NCI-H524 treated with DMSO at 0.1 percent for 48 hours (cell line): ENCODE results near the gene IGFBP2.

ENCODE experiments used
- DNase-seq: peaks from one replicate; lab custom pipeline; 2025; lab: John Stamatoyannopoulos, UW

Gene IGFBP2

DNA sequence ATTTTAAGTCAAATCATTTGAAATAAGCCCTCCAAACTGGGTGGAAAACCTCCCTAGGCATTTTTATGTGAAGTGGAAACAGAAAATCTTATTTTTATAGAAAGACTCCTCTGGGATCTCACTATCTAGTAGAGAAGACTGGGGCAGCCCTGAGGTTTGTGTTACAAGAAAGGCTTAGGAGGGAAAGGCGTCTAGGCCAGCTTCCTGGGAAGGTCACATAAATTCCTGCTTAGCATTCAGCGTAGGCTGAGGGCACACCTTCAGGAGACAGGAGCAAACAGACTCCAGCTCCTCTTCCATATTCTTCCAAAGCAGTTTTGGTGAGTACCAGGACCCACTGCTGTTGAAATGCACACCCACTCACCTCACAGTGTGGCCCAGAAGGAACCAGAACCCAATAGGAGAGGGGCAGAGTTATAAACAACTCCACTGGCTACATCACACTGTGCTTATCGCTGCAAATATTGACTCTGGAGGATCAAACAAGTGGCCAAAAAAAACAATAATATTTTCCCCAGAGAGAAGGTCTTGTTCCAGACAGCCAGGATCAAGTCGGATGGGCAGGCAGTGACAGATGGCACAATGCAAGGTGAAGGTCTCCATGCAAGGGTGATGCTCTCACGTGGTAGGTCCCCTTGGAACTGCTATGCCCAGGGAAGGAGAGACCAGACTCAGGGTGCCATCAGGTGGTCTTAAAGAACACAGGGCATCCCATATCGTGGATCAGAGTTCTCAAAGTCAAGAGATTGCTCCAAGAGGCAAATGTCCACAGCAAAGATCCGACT, 17.7 kb upstream of the IGFBP2 start:
- no peak for DNase-seq

DNA sequence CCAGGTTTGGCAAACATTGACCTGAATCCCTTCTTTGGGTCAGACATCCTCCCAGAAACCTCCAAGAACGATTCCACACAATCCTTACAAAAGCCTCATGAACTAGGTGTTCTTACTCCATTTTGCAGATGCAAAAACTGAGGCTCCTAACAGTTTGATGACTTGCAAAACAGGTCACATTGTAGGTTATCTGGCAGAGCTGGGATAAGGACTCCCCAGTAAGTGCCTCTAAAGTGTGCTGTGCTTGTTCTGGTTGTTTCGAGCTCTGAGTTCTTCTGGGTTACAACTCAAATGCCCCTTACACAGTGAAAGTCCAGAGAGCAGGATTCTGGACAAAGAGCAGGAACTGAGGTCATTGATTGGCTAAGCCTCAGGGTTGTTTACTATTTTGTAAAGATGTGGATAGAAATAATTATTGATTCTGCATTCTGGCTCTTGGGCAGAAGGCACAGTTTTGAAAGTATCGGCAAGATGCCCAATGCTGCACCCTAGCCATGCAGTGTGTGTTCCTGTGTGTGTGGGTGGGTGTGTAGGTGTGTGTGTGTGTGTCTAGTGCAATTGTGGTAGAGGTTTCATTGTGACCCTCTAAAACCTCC, 17.0 kb upstream of the IGFBP2 start:
- DNase-seq = no peak

GRCh38 chr2:216617159-216617815, 15.9 kb upstream of the IGFBP2 start:
- no peak for DNase-seq

DNA sequence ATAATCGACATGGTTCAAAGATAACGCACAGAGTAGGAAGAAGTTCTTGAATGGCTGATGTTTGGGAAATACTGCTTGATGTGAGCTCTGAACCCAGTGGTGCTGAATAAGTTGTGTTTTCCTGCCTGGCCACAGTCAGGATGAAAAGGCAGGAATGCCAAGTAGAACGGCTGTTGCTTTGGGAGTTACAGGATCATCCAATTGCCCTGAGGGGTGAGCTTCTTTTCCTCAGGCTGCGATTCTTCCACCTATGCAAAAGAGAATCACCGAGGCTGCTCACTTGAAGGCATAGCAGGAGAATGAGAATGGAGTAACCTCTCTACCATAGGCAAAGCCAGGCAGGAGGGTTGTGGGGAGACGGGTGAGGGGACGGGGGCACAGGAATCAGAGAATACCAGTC, 14.4 kb upstream of the IGFBP2 start:
- no peak for DNase-seq

- DNase-seq = peak; percentile 85
These were observed 13.5 kb upstream of the IGFBP2 start for GRCh38 chr2:216619411-216620393.

GRCh38 chr2:216620786-216621185, 12.4 kb upstream of the IGFBP2 start:
- DNase-seq = no peak

DNA sequence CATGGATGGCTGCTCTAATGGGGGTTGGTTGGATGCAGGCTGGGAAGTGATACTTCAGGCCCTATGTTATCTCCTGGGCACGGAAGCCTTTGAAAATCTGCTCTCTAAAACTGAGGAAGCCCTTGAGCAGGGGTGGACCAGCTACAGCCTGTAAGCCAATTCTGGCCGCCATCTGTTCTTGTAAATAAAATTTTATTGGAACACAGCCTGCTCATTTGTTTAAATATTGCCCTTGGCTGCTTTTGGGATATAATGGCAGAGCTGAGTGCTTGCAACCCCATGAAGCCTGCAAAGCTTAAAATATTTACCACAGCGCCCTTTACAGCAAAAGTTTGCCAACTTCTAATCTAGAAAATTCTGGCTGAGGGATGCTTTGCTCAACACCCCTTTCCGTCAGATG, 11.9 kb upstream of the IGFBP2 start:
- DNase-seq = peak; percentile 75

DNA sequence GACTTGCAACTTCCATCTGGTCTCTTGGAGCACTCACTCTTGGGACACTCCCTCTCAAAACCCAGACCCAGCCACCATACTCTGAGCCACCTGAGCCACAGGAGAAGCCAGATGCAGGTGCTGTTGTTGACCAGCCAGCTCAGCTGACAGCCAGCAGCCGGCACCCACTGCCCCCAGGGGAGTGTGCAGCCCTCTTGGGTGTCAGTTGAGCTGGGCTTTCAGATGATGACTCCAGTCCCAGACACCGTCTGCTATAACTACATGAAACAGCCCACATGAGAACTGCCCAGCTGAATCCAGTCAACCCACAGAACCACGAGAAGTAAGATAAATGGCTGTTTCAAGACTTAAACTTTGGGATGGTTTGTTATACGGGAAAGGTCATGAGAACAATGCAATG, 10.7 kb upstream of the IGFBP2 start:
- peak; percentile 65 for DNase-seq

- DNase-seq = no peak
These were observed 9.0 kb upstream of the IGFBP2 start for GRCh38 chr2:216624251-216624650.

GRCh38 chr2:216626168-216626874, 6.9 kb upstream of the IGFBP2 start:
- DNase-seq = no peak

DNA sequence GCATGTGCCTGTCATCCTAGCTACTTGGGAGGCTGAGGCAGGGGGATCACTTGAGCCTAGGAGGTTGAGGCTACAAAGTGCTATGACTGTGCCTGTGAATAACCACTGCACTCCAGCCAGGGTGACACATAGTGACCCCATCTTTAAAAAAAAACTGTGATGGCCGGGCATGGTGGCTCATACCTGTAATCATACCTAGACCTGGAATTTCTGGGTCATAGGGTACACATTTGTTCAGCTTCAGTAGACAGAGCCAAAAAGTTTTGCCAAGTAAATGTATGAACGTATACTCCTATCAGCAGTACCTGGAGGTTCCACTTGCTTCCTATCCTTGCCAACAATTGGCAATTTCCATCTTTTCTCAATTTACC, 6.4 kb upstream of the IGFBP2 start:
- DNase-seq = no peak

- no peak for DNase-seq
These were observed 3.4 kb upstream of the IGFBP2 start for GRCh38 chr2:216629784-216630183.

DNA sequence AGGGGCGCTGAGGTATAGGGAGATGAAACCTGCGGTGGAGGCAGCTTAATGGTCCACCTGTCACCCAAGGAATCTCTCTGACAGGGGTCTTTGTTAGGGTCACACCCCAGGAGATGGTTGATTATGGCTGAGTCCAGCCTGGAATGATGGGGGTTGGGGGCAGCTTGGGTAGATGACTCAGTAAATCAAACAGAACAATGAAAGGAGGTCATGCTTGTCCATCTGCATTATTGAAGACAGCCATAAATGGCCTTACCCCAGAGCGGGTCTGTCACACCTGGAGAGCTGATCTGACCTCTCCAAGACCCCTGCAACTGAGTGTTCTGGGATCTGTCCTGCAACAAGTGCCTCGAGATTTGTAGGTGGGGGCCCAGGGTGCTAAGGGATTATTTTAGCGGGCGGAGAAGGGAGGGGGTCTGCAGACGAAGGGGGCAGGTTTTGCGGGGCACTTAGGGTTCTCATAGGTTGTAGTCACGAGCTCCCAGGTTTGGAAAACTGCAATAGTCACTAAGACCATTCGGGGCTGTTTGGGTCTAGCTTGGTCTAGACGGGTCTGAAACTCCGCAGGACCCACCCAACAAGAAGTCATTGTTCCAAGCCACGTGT, 771 bp upstream of the IGFBP2 start:
- DNase-seq = no peak

GRCh38 chr2:216633616-216634369, 573 bp downstream of the IGFBP2 start:
- no peak for DNase-seq

DNA sequence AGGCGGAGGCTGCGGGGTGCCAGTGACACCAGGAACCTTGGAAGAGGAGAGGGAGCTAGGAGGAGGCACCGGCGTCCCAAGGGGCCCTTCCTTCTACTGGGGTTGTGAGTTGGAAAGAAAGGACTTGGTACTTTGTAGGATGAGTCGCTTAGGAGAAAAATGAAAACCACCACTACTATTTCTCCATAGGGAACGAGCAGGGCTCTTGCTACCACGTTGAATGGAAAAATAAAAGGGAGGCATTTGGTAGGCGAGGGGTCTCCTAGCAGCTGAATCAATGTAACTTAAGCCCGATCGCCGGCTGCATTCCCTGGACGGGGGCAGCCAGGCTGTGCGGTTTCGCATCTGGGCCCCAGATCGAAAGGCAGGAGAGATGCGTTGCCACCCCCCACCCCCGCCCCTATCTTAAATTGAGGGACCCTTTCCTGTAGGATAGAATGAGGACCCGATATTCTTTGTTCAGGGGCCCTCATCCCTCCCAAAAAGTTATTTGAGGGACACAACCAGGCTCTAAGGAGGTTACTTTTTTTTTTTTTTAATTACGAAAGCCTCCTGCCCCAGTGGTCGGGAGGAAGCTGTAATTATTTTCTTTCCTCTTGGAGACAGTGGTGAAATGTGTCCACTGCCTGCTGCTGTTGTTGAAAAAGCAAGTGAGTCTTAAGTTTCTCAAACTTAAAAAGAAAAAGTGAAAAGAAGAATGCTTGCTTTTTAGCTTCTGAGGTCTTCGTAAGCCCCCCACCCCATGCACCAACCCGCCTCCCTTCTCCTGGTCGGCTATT, 1.3 kb downstream of the IGFBP2 start:
- DNase-seq = no peak

- no peak for DNase-seq
These were observed 2.0 kb downstream of the IGFBP2 start for GRCh38 chr2:216635171-216635570.

GRCh38 chr2:216635701-216636550, 2.7 kb downstream of the IGFBP2 start:
- no peak for DNase-seq
